HG02678 (cell line): ENCODE measurements around the gene NOTCH1.

Experiments used
- ATAC-seq: cut with Tn5 transposase; IDR thresholded peaks from one replicate; pipeline ENCODE4 v1.9.1; 2021; ENCODE audit warnings: mild to moderate bottlenecking, moderate library complexity; ENCODE audit not compliant: unreplicated experiment

The NOTCH1 gene

DNA sequence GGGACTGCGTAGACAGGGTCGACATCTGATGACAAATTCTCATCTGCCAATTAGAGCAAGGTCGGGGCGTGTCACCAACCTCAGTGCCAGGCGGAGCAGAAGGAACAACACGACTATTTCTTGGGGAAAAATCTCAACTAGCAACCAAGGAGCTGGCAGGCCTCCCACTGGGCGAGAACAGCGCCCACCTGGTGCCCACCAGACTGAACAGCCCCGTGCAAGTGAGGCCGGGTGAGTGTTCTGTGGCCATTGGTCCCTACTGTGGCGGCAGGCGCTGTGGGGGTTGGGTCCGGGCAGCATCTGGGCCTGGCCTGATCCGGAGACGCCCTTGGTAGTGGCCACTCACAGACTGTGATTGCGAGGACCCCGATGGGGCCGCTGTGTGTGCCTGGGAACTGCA is 11.5 kb downstream of the NOTCH1 start:
- no peak for ATAC-seq

DNA sequence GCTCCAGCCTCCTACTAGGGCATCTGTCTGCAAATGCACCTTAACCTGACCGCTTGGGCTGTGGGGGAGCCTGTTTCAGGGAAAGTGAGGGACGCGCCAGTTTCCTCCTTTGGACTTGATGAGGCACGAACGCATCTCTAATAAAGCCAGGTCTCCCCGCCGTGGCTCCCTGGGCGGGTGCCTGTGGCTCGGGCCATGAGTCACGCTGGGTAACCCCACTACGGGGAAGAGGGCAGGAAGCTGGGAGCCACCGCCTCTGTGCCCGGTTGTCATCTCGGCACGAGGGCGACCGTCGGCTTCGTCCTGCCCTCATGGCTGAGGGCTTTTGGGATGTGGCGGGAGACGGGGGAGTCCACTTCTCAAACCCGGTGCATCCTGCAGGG is 12.1 kb downstream of the NOTCH1 start:
- no peak for ATAC-seq

DNA sequence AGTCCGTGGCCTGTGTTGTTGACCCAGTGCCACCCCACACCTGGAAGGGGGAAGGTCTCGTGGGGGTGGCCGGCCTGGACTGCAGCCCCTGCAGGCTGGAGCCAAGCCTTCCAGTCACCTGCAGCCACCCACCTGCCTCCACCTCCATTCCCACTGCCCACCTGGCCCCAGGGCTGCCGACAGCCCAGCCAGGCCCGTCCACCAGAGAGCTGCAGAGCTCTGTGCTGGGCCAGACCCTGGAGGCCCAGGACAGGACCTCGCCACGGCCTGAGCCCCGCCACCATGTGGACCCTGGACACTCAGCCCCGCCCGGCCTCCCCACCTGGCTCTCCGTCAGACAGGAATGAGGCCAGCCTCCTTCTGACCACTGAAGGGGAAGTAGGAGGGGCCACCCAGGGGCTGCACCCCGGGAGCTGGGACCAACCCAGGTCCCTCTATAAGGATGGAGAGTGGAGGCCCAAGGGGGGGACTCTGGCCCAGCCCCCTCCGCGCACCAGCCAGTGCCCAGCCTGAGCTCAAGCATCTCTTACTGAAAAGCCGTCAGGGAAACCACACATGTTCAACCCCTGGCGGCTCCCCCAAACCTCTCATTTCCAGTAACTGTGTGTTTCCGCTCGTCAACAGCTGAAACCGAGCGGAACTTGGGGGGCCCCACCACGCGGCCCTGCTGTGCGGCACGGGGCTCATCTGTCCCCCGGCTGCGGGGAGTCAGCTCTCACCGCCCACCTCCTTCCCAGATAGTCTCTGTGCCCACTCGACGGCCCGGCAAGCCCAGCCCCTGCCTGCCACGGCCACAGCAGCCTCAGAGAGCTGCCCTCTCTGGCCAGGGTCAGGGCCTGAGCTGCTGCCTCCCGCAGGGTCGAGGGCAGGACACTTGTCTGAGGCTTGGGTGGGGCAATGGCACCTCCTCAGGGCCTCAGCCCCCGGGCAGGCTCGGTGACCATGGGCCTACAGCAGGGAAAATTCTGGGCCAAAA is 12.8 kb downstream of the NOTCH1 start:
- no peak for ATAC-seq

DNA sequence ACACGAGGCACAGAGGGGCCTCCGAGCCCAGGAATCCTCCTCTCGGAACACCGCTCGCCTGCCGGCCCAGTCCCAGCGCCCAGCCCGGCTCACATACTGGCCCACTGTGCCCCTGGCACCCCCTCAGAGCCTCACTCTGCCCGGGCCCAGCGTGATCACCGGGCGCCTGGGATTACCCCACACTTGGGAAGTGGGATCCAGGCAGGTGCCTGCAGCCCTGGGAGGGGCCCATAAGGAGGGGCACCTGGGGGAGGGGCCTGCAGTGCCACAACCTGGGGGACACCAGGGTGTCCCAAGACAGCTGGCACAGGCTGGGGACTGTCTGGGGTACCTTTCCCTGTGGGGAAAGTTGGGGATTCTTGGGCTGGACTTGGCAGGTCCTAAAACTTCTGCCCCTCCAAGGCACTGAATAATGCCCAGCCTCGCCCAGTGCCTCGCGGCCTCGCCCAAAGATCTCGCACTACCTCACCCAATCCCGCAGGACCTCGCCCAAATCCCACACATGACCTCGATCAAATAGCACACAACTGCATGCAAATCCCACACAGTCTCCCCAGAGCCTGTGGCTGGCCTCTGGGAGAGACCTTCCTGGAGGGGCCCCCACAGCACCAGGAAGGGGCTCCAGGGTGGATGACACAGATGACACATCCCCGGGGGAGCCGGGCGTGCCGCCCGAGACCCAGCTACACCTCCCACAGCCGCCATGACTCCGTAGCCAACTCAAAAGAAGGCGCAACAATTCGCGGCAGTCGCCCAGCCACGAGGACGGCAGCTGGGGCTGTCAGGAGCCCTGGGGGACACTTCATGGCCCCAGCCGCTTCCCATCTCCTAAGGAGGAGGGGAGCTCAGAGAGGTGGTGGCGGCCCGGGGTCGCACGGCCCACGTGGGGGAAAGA is 13.7 kb downstream of the NOTCH1 start:
- no peak for ATAC-seq

DNA sequence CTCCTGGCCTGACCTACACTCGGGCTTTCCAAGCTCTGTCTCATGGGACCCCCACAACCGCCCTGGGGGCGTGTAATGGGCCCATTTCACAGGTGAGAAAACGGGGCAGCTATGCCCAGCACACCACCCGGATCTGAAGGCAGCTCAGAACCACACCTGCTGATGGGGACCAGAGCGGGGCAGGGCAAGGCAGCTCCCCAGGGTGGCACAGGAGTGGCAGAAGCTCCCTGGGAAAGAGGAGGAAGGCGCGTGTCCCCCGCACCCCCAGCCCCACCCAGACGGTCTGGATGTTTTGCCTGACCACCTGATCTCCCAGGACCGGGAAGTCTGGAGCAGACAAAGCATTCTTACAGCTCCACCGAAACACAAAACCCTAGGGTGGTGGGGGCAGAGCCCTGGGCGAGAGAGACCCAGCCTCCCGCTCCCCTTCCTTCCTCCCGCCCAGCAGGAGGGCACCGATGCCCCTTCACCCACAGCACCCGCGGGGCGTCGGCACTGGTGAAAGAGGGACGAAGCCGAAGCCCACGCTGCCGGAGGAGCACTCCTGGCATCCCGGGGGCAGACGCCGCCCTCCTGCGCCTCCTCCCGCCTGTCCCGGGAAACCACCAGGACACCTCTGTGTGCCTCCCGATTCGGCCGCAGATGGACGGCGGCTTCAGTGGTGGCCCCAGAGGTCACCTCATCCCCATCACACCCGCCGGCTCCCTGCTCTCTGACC is 14.5 kb downstream of the NOTCH1 start:
- no peak for ATAC-seq

DNA sequence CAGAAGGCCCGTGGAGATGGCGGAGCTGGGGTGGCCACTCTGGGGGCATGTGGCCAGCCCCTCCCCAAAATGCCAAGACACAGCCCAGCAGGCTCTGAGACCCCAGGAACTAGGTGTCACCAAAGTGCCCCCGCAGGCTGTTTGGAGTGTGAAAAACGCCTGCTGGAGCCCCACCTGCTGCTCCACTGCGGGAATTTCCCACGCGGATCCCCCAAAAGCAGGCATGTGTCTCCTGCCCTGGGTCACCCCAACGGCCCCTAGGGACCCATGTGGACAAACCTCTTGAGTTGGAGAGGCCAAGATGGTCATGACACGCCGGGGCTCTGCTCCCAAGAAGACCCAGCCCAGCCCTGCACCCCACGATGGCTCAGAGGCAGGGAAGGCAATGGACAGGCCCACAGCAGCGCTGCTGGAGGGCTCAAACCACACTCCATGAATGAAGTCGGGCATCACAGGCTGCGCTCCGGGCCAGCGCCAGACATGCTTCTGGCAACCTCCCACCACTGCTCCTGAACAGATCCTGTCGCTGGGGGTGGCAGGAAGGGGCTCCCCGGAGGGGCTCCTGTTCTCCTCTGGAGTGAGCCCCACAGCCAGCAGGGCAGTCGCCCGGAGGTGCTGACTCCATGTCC is 15.3 kb downstream of the NOTCH1 start:
- ATAC-seq: no peak

DNA sequence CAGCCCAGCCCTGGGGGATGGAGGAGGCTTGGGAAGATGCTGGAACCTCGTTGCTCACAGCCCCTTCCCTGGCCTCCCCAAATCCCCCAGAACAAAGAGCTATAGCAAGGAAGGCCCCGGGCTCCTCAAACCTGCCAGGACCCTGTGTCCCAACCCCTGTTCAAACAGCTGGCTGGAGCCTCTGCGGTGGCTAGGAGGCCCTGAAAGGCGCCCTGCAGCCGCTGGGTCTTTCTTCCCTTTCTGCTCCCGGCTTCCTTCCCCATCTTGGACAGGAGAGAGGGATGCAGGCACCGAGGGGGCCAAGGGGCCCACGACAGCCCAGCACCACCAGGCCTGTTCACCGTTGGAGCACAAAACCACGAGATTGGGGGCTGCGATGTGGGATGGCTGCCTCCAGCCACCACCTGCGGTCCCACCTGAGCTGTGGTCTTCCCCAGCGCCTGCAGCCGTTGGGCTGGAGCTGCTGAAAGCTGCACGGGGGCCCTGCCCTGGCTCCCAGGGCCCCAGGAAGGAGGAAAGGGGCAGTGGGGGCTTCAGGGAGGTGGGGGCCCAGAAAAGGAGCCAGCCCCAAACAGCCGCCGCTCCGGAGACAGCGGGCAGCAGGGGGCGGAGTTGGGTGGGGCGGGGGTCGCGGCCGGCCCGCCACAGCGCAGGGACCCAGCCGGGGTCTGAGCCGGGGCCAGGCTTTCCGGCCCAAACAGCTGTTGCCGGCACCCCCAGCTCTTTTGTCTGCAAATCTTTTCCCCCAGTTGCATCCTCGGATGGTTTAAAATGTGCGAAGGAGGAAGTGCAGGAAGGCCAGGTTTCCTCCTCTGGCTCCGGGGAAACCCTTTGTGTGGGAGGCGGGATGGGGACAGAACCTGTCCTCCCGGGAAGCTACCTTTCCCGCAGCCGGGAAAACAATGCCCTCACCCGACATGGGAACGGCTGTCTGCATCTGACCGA is 16.1 kb downstream of the NOTCH1 start:
- no peak for ATAC-seq

DNA sequence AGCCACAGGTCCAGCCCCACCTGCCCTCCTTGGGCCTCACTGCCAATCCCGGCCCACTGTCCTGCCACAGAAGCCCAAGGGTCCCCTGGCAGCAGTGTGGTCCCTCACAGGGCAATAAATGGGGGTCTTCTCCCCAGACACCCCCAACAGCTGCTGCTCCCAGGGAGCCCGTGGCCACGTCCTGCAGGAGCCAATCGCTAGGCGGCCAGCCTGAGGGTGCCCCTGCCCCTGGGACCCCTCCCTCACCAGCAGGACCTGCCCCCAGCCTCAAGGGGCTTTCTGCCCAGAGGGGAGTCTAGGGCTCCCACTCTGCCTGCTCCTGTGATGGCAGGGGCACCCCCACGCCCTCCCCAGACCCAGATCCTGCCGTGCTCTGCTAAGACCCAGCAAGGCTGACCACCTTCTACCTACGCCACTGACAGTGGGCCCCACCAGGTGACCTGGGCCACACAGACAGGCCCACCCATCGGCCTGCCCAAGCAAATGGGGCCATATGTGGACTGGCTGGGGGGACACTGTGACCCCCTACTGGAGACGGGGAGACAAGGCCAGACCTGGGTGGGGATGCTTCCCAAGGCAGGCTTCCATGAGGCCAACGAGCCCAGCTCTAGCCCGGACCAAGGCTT is 17.0 kb downstream of the NOTCH1 start:
- ATAC-seq: no peak

DNA sequence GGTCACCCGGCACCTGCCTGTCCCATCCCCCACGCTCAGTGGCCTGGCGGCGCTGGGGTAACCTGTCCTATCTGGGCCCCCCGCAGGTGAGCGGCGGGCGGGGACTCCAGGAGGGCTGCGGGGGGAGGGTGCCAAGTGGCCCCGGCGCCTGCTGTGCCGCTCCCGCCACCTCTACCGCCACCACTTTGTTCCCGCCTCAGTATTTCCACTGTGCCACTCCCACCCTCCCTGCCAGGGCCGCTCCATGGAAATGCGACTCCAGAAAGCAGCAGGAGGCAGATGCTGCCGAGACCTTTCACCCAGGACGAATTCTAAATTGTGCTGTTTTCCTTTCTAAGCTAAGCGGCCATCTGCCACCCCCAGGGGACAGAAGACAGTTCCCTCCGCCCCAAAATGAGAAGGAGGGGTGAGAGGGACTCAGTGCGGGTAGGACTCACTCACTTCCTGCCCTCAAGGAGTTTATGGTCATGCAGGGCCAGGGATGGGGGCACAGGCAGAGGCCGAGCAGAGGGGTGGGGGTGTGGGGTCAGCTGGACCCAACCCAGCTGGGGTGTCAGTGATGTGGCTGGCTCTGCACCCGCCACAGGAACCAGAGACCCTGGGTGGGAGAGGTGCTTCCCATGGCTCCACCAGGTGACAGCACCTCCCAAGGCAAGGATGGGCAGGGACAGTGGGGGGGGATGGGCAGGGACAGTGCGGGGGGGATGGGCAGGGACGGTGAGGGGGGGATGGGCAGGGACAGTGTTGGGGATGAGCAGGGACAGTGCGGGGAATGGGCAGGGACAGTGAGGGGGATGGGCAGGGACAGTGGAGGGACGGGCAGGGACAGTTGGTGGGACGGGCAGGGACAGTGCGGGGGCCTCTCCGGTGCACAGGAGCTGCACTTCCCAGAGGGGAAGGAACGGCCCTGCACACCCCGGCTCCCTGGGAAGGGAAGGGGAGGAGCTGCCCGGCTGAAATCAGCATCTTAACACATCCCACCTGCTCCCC is 17.8 kb downstream of the NOTCH1 start:
- ATAC-seq: no peak

DNA sequence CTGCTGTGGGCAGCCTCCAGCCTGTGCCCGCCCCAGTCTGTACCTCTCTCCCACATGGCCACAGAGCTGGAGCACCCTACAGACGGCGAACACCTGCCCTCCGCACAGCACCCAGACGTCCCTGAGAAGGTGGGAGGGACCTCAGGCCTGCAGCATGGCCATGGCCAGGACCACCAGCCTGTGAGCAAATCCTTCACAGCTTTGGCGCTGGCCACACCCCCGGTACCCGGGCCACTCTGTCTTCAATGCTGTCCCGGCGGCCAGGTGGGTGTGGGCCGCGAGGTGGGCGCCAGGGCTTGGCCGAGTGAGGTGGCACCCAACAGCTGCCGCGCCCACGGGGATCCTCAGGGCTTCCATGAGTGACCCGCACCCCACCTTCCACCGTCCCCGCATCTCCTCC is 18.7 kb downstream of the NOTCH1 start:
- no peak for ATAC-seq

DNA sequence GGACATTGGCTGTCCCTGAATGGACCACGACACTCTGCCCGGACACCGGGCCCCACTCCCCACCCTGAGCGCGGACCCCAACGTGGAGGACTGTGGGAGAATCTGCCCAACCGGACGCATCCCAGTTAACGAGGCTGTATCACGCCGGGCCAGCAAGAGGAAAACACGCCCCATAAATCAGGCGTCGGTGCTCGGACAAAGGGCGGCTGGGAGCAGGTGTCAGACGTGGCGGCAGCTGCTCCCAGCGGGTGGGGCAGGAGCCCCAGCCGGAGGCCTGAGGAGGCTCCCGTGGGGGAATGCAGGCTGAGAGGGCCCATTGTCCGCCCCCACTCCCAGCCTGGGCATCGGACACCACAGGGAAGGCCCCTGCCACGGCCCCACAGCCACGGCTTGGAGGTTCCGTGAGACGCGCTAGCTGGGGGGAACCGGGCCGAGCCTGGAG is 19.2 kb downstream of the NOTCH1 start:
- ATAC-seq: no peak

DNA sequence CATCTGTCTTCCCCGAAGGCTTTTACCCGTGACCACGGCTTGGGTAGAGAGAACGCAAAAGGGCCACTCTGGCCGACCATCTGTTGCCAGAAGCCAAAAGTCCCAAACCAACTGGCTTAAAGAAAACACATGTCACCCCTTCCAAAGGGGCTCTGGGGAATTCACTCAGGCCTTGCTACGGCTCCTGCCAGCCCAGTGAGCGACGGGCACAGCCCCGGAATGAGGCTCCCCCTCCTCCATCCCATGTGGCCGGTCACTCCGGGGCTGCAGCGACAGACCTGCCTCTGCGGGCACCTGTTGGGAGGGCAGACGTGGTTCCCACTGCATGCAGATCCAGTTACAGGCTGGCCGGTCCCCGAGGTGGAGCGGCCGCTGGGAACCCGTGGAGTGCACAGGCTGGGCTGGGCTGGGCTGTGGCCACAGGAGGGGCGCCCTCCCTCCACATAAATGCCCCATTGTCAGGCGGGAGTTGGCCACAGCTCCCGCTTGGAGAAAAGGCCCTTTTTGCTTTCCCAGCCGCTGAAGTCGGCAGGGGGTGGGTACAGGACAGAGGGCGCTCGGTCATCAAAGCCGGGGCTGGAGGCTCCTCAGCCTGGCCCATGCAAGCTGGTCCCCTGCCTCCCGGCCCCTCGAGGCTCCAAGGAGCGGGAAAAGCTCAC is 19.9 kb downstream of the NOTCH1 start:
- no peak for ATAC-seq

DNA sequence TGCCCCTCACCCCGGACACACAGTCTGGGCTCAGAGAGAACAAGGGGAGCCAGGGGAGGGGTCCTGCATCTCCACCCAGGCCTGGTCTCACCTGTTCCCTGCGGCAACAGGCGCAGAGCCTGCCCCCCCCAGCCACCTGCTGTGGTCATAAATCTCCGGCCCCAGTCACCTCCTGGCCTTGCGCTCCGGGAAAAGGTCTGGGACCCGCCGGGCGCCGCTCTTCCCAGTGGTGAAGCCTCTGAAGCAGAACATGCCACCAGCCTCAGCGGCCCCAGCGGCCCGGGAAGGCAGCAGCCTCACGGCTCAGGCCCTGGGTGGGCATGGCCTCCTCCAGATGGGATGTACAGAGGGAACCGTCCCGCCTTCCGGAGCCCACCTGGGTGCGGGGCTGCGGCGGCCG is 20.6 kb downstream of the NOTCH1 start:
- no peak for ATAC-seq

DNA sequence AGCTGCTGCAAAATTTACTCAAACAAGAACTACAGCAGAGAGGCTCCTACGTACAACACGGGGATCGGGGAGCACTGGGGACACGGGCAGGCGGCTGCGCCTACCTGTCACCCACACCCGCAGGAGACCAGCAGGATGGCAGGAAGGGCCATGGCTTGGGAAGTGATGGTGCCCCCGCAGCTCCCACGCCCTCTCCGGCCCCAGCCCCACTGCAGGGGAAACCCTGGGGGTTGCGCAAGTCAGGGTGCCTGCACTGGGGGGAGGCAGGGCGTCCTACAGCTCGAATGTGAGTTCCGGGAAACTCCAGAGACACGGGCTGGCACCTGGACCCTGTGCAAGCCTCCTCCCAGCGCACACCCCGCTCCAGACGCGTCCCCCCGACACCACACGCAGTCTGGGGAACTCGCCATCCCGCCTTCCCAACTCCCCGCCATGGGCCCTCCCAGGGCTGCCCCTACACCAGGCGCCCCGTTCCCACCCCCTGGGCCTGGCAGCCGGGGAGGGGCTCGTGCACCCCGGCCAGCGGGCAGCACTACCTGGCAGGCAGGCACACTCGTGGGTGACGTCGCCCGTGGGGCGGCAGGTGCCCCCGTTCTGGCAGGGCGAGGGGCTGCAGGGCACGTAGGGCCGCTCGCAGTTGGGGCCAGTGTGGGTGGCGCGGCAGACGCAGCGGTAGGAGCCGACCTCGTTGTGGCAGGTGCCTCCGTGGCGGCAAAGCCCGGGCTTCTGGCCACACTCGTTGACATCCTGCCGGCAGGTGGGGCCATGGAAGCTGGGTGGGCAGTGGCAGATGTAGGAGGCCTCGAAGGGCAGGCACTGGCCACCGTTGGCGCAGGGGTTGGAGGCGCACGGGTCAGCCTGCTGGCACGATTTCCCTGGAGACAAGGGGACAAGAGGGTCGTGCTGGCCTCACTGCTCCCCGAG is 23.3 kb downstream of the NOTCH1 start:
- no peak for ATAC-seq

DNA sequence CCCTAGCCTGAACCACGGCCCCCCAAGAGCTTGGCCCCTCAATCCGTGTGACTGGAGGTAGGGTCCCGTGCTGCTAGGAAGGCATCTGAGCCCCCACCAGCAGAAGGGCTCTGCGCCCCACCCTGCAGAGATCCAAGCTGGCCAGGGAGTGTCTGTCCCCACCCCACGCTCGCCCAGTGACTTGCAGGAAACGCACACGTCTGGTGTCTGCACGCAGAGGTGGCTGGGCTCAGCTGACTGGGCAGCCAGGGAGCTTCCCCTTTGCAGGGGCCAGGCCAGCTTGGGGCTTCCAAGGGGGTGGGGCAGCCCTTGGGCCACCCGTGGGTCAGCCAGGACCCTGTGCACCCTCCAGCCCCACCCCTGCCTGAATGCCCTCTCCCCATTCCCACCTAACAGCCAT is 24.3 kb downstream of the NOTCH1 start:
- no peak for ATAC-seq

DNA sequence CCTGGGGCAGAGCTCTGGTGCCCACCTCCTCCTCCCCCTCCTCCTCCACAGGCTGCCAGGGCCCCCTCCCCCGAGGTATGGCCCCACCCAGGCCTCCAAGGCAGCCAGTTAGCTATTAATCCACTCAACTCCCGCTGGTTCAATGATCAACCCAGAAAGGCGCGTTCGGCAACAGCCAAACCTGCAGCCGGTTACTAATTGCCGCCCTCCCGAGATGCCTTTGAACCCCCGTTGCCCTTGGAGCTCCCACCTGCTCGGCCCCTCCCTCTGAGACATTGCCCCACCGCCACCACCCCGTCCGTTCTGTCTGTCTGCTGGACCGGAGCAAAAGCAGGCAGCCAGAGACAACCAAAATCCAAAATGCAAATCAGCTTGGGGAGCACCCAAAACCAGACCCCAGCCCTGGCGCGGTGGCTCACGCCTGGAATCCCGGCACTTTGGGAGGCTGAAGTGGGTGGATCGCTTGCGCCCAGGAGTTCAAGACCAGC is 25.8 kb downstream of the NOTCH1 start:
- no peak for ATAC-seq
